Eye (tissue), 1 donor: ENCODE measurements around the gene GRM5.
"Not testable (repeated sequence)": the region's sequence is repeated elsewhere in the genome, so short reads cannot be mapped to it uniquely, and the experiment has no call there.

Experiments
- DNase-seq: peaks from one replicate; pipeline ENCODE4 v3.0.0-alpha.2; 2015

GRM5 gene

GRCh38 chr11:88972210-88972609 is 93.6 kb downstream of the GRM5 start:
- no peak for DNase-seq

- DNase-seq: not testable (repeated sequence)
These were observed 104.2 kb downstream of the GRM5 start for GRCh38 chr11:88961621-88962020.

- DNase-seq: not testable (repeated sequence)
These were observed 105.9 kb downstream of the GRM5 start for GRCh38 chr11:88959857-88960256.

GRCh38 chr11:88950975-88951374 is 114.8 kb downstream of the GRM5 start:
- DNase-seq: no peak

- DNase-seq: not testable (repeated sequence)
These were observed 116.9 kb downstream of the GRM5 start for GRCh38 chr11:88948908-88949307.

GRCh38 chr11:88947843-88948572 is 117.8 kb downstream of the GRM5 start:
- DNase-seq: not testable (repeated sequence)

GRCh38 chr11:88929665-88930064 is 136.1 kb downstream of the GRM5 start:
- DNase-seq: peak; percentile 6

- DNase-seq: not testable (repeated sequence)
These were observed 148.7 kb downstream of the GRM5 start for GRCh38 chr11:88917065-88917464.

GRCh38 chr11:88909500-88909899 is 156.3 kb downstream of the GRM5 start:
- no peak for DNase-seq

- DNase-seq: not testable (repeated sequence)
These were observed 164.3 kb downstream of the GRM5 start for GRCh38 chr11:88901436-88901835.

GRCh38 chr11:88888855-88889254 is 176.9 kb downstream of the GRM5 start:
- DNase-seq: not testable (repeated sequence)

- DNase-seq: no peak
These were observed 179.0 kb downstream of the GRM5 start for GRCh38 chr11:88886796-88887195.

GRCh38 chr11:88882800-88883199 is 183.0 kb downstream of the GRM5 start:
- DNase-seq: not testable (repeated sequence)

- DNase-seq: no peak
These were observed 204.2 kb downstream of the GRM5 start for GRCh38 chr11:88861618-88862017.

GRCh38 chr11:88860431-88860830 is 205.4 kb downstream of the GRM5 start:
- DNase-seq: peak; percentile 49

GRCh38 chr11:88853963-88854362 is 211.8 kb downstream of the GRM5 start:
- DNase-seq: not testable (repeated sequence)

GRCh38 chr11:88851547-88851946 is 214.2 kb downstream of the GRM5 start:
- not testable (repeated sequence) for DNase-seq

GRCh38 chr11:88849773-88850172 is 216.0 kb downstream of the GRM5 start:
- DNase-seq: not testable (repeated sequence)

GRCh38 chr11:88849368-88849767 is 216.4 kb downstream of the GRM5 start:
- DNase-seq: no peak

- peak; percentile 5 for DNase-seq
These were observed 219.5 kb downstream of the GRM5 start for GRCh38 chr11:88846266-88846665.

- DNase-seq: not testable (repeated sequence)
These were observed 220.8 kb downstream of the GRM5 start for GRCh38 chr11:88844941-88845340.

- DNase-seq: not testable (repeated sequence)
These were observed 221.9 kb downstream of the GRM5 start for GRCh38 chr11:88843766-88844426.

- not testable (repeated sequence) for DNase-seq
These were observed 227.6 kb downstream of the GRM5 start for GRCh38 chr11:88838139-88838538.

- not testable (repeated sequence) for DNase-seq
These were observed 230.1 kb downstream of the GRM5 start for GRCh38 chr11:88835709-88836108.
